HG03064 (cell line): Measurements from ENCODE around the gene ZNF385B.

ENCODE experiments used
- ATAC-seq: cut with Tn5 transposase; IDR thresholded peaks from one replicate; pipeline ENCODE4 v1.9.1; 2021; ENCODE audit warnings: low read depth; ENCODE audit not compliant: unreplicated experiment

Gene ZNF385B

DNA sequence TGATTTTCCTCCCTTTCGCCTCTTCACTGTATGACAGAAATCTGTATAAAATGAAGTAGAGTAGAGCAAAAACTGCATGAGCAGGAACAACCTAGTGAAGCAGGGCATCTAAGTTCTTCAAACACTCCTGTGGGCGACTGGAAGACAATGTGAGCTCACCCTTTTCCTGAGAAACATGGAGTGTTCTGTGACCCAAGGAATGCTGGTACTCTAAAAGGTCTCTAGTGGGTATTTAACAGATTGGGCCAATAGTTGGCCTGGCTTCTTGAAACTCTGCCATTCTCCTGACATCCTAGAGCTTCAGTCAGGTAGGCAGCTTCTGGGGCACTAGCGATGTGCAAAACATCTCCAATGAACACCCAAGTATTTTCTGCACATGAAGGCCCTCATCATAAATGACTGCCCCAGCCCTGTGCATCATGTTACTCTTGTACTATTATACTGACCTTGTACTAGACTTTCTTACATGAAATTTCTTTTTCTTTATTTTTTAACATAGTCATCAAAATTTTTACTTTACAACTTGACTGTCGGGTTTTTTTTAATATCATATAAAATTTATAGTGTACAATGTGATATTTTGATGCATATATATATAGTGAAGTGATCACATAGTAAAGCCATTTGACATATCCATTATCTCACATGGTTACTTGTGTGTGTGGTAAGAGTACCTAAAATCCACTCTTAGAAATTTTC, 302.2 kb downstream of the ZNF385B start:
- no peak for ATAC-seq

DNA sequence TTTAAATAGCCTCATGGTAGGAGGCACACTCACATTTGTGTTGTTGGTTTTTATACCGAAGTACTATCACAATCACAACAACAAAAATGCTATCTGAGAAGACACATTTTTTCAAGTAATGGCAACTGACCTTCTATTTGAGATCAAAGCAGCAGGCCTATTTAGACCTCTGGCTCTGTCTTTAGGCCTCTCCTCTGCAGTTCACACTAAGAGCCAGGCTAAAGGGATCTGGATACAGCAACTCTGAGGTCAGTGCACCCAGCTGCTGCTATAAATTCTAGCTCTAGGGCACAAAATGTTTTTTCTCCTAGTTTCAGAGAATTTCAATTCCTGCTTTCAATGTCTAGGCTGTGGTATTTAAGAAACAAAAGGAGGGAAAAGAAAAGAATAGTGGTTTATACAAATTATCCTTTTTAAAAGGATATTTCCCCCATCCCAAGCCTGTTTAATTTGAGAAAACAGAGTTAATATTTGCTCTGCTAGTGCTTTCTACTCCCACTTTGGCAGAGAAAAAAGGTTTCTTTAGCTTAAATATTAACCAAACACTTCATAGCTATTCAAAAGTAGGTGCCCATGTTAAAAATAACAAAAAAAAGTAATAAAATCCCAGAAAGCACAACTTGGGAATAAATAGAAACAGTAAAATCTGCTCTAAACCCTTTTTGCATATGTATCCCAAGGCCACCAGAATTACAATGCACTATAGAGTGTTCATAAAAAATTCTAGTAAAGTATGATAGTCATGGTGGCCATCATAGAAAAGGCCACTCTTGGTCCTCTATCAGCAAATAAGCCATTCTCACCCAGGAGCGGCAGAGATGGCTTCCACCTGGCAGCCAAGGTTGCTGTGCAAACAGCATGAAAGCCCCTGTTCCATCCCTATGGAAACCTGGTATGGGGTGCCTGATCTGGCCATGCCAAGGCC, 303.1 kb downstream of the ZNF385B start:
- ATAC-seq: no peak

DNA sequence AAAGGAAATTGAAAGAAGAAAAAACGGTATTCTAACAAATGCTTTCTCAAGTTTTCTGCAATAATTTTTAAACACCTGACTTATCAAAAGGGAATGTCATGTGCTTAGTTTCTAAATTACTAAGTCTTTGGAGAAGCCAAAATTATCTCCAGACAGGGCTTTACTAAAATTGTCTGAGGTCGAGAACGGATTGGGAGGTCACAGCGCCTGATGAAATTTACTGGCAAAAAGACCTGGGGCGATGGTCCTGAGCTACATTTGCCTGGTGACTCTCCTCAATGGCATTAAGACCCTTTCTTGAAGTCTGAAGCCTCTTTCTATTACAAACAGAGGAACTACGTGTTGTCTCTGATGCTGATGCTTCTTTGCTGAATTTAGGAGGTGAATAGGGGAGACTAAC, 305.0 kb downstream of the ZNF385B start:
- no peak for ATAC-seq

DNA sequence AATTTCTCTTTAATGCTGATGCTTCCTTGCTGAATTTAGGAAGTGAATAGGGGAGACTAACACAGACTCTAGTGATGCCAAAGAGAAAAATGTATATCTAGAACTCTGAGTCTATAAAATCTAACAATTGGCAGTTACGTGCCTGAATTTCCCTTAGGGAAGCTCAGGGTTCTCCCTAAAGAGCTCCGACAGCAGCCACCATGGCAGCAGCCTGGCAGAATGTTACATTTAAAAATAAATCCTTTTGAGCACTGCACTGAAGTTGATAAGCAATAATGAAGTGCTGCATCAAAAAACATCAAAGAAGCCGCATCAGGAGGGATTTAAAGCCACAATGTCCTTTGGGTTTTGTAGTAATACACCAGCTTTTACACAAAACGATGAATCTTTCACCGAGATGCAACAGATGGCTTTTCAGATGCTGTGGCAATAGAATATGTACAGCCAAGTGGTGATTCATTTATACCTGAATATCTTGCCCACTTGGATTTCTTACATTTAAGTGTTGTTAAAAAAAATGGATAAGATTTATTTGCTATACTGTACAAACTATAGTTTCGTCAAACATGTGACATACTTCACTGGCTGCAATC, 305.6 kb downstream of the ZNF385B start:
- ATAC-seq: no peak

DNA sequence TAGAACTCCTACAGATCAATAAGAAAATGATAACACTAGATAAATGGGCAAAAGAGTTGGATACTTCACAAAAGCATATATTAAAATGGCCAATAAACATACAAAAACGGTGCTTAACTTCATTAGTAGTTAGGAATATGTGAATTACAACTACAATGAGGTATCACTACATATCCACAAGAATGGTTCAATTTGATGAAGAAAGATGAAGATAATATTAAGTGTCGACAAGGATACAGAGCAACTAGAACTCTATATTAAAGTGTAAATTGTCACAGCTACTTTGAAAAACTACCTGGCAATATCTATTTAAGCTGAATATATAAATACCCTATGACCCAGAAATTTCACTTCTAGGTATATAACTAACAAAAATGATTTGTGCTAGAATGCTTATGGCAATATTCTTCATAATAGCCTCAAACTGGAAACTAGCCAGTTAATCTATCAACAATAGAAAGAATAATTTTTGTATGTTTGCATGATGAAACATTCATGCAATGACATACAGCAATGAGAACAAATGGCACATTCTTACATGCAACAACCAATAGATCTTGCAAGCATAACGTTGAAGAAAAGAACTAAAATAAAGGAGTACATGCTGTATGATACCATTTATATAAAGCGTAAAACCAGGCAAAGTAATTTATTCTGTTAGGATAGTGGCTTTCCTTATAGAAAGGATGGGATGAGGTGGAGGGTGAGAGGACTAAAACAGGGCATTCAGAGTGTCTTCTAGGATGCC, 306.6 kb downstream of the ZNF385B start:
- ATAC-seq: no peak

DNA sequence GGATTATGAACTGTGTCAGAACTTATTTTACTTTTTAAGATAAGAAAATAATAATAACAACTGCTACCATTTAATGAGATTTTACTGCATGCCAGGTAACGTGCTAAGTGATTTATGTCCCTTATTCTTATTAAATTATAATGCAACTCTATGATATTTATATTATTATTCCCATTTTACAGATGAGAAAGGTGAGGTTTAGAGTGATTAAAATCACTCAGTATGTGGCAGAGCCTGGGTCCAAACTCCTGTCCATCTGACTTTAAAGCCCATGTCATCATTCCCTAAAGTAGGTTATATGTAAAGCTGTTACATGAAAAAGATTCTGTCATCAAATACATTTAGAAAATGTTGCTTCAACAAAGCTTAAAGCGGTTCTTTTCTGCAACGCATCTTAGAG, 308.0 kb downstream of the ZNF385B start:
- no peak for ATAC-seq

DNA sequence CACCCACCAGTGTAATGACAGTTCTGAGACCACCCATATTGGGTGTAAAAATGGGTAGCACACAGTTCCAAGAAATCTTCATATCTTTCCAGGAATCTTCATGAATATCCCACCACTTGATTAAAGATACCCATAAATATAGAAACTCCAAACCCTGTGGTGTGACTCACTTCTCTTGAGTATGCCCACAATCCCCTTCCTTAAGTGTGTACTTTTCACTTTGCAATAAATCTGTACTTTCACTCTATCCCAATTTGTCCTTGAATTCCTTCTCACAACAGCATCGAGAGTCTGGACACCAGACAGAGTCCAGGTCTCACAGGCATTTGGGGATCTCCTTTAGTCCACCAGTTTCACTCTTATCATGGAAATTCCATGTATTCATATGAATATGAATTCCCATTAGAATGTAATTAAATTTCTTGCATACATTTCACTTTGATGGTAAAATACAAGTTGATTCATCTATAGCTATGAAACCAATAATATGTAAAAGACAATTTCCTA, 309.8 kb downstream of the ZNF385B start:
- no peak for ATAC-seq

DNA sequence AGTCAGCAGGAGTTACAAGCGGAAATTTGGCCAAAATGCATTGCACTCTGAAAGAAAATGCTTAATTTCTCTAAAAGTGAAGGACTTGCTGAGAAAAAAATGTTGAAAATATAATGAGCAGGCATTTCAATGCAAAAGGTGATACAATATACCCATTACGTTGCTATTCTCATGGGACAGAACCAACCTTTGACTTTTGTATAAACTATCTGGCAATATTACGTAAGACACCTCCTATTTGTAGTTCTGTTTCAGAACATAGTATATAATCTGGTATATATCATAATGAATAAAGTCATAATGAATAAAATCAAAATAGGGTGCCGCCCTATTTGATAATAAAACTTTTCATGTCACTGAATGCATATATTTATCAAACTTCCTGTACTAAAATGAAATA, 310.6 kb downstream of the ZNF385B start:
- no peak for ATAC-seq

DNA sequence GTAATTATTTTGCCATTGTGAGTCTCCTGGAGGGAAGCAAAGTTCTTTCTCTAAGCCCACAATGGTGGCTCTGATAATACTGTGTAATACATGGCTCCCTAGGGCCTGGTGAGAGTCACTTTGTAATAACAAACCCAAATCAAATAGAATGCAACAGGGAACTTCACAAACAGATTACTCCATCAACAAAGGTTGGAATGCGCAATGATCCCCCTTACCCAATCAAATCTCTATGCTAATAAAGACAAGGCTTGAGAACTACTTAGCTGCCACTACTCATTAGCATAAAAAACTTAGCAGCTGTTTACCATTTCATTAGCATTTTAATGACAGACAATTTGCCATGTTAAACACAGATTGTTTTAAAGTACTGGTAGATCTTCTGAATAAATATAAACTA, 311.2 kb downstream of the ZNF385B start:
- no peak for ATAC-seq

DNA sequence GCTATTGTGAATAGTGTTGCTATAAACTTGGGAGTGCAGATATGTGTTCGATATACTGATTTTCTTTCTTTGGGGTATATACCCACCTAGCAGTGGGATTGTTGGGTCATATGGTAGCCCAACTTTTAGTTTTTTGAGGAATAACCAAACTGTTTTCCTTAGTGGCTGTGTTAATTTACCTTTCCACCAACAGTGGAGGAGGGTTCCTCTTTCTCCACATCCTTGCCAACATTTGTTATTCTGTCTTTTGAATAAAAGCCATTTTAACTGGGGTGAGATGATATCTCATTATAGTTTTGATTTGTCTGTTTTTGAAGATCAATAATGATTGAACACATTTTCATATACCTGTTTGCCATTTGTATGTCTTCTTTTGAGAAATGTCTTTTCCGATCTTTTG, 314.8 kb downstream of the ZNF385B start:
- no peak for ATAC-seq

DNA sequence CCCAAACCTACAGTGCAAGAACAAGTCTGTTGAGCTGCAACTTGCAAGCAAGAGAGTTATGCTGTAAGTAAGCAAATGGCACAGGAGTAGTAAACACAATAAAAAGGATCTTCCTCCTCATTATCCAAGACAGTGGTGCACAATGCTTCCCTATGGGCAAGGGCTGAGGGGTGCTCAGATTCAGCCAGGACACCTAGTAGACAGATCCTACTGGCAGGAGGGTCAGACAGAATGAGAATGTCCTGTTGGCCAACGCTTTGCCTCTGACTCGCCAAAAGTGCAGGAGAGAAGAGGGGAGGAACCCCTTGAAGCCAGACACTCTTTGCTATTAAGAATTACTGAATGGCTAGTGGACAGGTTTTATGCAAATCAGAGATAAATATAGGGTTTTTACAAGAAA, 316.4 kb downstream of the ZNF385B start:
- ATAC-seq: no peak

DNA sequence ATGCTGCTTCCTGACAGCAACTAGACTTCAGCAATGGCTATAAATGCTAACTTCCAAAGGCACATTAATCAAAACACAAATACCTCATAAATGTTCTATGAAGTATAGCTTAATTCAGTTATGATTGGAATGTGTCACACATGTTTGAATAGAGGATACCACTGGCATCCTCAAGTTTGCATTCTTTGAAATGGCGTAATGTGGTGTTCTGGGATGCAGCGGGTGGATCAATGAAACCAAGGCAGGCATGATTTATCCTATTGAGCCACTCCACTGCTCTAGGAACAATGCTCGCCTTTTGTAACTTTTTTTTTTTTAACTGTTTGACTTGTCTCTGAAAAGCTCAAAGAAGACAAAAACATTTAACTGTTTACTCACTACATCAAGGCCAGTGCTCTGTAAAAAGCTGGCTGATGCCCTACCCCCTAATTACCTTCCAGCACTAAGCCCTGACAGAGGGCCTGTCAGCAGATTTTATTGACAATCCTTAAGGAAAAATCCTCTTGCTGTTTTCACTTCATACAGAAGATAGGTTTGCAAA, 318.0 kb downstream of the ZNF385B start:
- no peak for ATAC-seq

DNA sequence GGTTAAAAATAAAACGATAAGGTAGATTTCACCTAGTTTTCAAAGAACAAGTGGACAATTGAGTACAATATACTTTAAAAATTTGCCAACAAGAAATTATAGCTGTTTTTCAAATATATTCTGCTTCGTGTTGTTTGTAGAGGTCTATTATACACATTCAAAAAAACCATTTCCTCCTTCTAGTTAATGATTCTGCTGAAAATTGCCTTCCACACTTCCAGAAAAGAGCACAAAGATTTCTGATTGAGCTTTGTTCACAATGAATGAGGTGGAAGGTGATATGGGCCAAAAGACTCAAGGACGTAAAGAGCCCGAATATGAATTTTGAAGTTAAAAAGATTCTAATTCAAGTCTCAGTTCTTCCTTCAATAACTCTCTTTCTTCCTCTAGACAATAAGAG, 319.8 kb downstream of the ZNF385B start:
- ATAC-seq: no peak

DNA sequence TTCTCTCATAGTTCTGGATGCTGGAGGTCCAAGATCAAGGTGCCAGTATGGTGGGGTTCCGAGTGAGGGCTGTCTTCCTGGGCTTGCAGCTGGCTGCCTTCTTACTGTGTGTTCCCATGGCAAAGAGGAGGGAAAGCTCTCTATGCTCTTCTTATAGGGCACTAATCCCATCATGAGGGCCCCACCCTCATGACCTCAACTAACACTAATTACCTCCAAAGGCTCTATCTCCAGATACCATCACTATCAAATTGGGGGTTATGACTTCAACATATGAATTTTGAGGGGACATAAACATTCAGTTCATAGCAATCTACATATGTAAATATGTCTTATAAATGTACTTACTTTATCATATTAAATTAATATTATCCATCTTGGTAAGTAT, 322.3 kb downstream of the ZNF385B start:
- ATAC-seq: no peak

DNA sequence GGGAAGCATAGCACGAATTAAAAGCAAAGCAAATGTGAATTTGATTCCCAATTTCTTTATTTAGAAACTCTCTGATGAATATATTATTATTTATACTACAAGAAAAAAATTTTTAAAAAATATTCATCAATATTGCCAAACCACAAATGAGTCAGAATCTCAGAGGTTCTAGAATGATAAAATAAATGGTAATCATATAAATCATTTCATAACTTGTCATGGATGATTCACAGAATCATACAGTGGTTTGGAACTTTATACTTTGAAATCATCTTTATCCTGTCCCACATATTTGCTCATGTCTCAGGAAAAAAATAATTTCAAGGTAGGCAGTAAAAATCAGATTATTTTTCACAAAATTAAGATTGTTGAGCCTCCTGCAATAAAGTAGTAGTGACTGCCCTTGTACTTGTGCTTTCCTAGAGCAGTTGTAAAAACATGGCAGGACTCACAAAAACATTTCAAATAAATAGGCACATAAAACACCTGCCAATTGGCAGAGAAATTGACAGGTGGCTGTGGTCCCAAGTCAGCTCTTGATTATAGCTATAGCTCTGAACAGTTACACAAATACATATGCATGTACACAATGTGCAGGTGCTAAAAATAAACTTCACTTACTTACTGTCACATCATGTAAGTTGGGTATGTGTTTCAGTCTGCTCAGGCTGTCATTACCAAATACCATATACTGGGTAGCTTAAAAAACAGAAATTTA, 322.8 kb downstream of the ZNF385B start:
- ATAC-seq: no peak

DNA sequence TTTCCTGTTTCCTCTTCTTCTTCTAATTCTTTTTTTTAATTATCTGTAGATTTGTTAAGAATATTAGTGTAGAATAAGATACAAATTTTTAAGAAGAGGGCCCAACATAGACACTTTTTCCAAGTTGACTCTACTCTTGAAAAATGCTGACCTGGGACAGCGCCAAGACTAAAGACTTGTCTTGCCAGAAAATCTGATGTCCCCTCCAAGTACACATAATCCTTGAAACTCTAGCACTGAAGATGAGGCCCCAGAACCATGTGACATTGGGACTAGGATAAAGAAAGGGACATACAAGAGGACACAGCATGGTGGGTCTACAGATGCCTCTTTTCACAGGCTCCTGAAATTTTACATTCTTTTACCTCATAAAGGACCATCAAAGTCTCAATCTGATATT, 325.2 kb downstream of the ZNF385B start:
- ATAC-seq: no peak

DNA sequence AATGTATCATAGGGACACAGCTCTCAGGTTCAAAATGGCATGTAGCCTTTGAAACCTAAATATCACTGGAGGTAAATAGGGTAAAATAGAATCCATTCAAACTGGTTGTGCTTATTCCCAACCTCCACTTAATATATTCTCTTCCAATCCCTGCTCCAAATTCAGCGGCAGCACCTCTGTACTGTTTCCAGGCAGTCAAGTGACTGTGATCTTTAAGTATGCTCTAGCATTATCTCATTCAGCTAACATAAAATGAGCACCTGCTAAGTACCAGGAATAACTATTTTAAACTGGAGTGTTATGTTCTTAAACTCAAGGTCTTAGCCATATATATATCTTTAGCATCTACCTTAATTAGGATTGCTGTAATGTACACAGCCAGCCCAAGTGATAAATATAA, 327.5 kb downstream of the ZNF385B start:
- no peak for ATAC-seq

DNA sequence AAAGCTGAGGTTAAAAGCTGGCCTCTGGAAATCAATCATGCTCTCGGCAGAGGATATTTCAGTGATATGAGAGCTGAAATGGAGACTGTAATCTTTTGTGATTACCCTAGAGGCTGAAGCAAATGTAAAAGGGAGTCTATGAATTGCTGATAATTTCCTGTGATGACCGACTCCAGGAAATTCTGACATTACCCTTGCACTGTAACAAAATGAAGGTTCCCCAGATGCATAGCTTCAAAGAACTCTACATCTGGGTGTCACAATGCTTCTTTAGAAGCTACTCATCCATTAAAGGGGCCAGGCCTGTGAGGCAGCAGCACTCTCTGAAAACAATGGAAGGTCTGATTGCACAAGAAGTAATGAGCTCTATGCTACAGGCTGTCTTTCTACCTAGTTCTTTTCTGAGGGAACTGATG, 328.5 kb downstream of the ZNF385B start:
- ATAC-seq: no peak

DNA sequence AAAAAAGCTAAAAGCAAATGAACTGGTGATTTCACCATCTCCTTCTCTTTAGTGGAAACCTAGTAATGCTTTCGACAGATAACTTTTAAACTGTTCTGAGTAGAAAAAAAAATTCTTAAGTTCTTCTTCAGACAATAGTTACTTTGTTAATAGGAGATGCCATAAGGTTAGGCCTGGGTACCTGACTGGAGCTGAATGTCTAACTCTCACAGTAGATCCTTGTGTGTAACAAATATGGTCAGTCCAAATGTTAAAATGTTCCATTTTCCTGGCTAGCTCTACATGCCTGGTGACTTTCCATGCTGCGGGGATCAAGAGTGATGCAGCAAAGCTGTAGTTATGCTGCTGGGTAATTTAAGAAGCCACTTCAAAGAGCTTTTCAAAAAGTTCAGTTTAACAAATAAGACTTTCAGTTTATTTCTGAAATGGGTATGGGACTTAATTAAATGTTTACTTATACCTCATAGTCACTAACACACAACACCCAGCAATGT, 332.8 kb downstream of the ZNF385B start:
- no peak for ATAC-seq

DNA sequence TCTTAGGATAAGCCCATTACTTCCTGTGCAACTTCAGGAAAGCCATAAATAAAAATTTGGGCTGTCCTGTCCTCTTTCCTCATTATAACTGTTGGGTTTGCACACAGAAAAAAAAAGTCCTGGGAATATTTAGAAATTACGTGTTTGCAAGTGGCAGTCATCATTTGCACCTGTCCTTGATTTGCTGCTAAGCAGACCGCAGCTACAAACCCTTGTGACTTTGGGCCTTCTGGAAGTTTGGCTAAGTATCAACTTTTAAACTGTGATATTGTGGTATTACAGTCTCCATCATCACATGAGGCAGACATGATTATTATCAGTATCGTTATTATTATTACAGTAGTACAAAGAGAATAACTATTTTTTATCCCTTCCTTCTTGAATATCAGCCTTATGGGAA, 336.1 kb downstream of the ZNF385B start:
- ATAC-seq: no peak
